AG08395 (cell line): ENCODE data around the gene XAGE1A.
"Not testable (repeated sequence)": the region's sequence is repeated elsewhere in the genome, so short reads cannot be mapped to it uniquely, and the experiment has no call there.

Experiments
- DNase-seq: peaks from one replicate; pipeline ENCODE4 v3.0.0; 2012; ENCODE audit warnings: mixed read lengths, low spot score

The XAGE1A gene, protein sequence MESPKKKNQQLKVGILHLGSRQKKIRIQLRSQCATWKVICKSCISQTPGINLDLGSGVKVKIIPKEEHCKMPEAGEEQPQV

DNA sequence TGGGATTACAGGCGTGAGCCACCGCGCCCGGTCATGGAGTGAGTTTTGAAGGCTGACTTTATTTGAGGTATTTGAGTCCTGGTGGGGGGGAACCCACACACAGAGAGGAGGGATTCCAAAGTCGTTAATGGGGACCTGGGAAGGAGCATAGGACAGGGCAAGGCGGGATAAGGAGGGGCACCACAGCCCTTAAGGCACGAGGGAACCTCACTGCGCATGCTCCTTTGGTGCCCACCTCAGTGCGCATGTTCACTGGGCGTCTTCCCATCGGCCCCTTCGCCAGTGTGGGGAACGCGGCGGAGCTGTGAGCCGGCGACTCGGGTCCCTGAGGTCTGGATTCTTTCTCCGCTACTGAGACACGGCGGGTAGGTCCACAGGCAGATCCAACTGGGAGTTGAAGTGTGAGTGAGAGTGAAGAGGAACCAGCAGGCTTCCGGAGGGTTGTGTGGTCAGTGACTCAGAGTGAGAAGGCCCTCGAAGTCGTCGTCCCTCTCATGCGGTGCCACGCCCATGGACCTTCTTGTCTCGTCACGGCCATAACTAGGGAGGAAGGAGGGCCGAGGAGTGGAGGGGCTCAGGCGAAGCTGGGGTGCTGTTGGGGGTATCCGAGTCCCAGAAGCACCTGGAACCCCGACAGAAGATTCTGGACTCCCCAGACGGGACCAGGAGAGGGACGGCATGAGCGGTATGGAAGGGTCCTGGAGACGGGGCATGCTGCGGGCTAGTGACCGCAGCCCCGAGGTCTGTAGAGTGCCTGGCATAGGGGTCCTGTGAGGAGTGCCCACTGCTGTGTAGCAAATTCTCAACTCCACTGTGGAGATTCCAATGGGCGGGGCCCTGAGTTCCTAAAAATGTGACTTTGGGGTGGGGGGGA is at the start of gene XAGE1A:
Gene XAGE1A (plus strand): TSS at position 264 of the 874 bp plus-strand sequence. CDS start 1,554 bp downstream, outside the sequence.
- DNase-seq, result not testable (repeated sequence)

GRCh38 chrX:52452031-52452430 is 43.6 kb upstream of the XAGE1A start:
- DNase-seq, result not testable (repeated sequence)

DNA sequence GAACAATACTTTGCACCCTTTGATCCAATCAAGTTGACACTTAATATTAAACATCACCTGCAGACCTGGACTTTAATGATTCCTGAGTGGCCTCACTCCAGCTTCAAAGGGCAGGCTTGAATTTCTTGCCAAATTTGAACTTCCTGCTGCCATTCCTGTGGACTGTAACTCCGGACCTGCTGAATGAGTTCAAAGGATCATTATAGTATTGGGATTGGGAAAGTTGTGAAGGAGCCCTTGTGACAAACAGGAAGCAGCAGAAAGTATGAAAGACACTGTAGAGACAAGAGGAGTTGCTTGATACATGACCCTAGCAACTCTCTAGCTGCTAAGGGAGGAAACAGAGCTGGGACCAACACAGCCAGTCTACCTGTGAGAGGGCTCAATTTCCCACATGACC is 24.3 kb upstream of the XAGE1A start:
- DNase-seq, result not testable (repeated sequence)

DNA sequence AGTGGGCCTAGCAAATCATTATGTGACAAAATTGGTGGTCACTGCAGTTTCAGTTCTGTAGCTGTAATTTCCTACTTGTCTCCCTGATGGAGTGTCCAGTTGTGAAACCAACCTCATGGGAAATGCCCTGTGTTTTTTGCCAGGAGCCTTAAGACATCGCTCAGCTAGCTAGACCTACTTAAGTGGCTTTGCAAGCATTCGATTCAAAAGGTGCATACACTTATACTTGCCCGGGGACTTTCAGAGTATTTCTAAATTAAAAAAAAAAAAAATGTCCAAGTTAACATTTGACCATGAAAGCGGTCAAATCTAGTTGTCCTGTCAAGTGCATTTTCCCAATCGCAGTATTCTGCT is 788 bp downstream of the XAGE1A start:
- not testable (repeated sequence) for DNase-seq

GRCh38 chrX:52501362-52501761 is 5.8 kb downstream of the XAGE1A start:
- DNase-seq, result not testable (repeated sequence)

- DNase-seq, result no peak
Observed at GRCh38 chrX:52504551-52504950, 8.9 kb downstream of the XAGE1A start.

GRCh38 chrX:52507331-52507730 is 11.7 kb downstream of the XAGE1A start:
- DNase-seq, result no peak

DNA sequence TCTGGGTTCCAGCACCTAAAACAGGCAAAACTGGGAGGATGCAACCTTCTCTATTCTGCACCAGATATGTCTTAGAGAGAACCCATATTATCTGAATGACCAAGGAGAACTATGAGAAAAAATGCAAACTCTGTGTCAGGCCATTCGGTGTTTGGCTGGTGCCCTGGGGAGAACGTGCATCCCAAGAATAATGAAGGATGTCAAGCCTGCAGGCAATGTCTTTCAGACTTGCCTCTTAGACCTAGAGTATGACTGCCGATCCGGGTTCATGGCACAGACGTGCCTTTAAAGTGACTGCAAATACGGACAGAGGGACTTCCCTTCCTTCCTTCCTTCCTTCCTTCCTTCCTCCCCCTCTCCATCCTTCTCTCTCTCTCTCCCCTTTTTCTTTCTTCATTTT is 14.3 kb downstream of the XAGE1A start:
- DNase-seq, result no peak

GRCh38 chrX:52511126-52511525 is 15.5 kb downstream of the XAGE1A start:
- DNase-seq, result not testable (repeated sequence)

GRCh38 chrX:52516110-52516986 is 20.7 kb downstream of the XAGE1A start:
- DNase-seq, result not testable (repeated sequence)

- DNase-seq, result not testable (repeated sequence)
Observed at GRCh38 chrX:52516987-52517325, 21.3 kb downstream of the XAGE1A start, which contains the start of gene XAGE1B. XAGE1B (minus strand) TSS chrX:52517063; CDS start chrX:52515527, 1,536 bp downstream.

GRCh38 chrX:52541051-52541450 is 45.4 kb downstream of the XAGE1A start:
- not testable (repeated sequence) for DNase-seq

GRCh38 chrX:52542311-52542710 is 46.7 kb downstream of the XAGE1A start:
- no peak for DNase-seq

DNA sequence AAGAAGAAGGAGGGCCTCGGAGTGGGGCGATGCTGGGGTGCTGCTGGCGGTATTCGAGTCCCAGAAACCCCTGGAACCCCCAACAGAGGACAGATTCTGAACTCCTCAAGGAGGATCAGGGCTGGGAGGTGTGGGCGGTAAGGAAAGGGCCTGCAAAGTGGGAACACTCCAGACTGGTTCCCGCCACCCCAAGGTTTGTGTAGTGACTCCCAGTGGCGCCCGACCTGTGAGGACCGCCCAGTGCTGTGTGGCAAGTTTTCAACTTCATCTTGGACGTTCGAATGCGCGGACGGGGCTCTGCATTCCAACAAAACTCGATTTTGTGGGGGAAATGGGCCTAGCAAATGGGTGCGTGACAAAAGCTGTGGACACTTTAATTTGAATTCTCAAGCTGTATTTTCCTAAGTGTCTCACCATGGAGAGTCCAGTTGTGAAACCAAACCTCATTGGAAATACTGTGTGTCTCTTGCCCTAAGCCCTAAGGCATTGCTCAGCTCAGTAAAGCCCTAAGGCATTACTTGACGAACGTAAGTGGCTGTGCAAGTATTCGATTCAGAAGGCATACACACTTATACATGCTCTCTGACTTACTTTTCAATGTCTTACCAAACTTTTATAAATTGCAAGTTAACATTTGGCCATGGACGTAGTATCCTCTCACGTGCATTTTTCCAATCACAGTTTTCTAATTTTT is 48.7 kb downstream of the XAGE1A start:
- no peak for DNase-seq

GRCh38 chrX:52548769-52549168 is 53.2 kb downstream of the XAGE1A start:
- not testable (repeated sequence) for DNase-seq
